Mononuclear cell (primary cell): ENCODE data around the gene TNC. TPM values are rescaled to one million over a fixed set of nuclear protein-coding genes. Genes with fewer than 3 reads are reported as not detected.
"Not testable (repeated sequence)": the region's sequence is repeated elsewhere in the genome, so short reads cannot be mapped to it uniquely, and the experiment has no call there.

ENCODE experiments used
- H3K27me3 ChIP-seq: 2 replicates; pipeline ENCODE4 v1.6.0; 2011; ENCODE audit warnings: low read length, control low read depth; ENCODE audit not compliant: insufficient read depth
- H3K4me1 ChIP-seq: 2 replicates; pipeline ENCODE4 v1.5.1; 2011; ENCODE audit warnings: mild to moderate bottlenecking, low read length, control low read depth; ENCODE audit not compliant: insufficient read depth
- H3K4me3 ChIP-seq: 2 replicates; pipeline ENCODE4 v1.5.1; 2011; ENCODE audit warnings: mild to moderate bottlenecking, low read length, moderate library complexity
- H3K9me3 ChIP-seq: 2 replicates; pipeline ENCODE4 v1.5.1; 2011; ENCODE audit warnings: low read depth, mild to moderate bottlenecking, control low read depth, low read length
- total RNA-seq: library from RNA; depleted of rRNA; stranded (reverse); fragments of >200 nt; gene quantifications from one replicate; pipeline ENCODE4 v1.2.3, GENCODE V29; 2012

TNC gene
- total RNA-seq, 1 donor = 0.10 TPM

- Histone ChIP-seq H3K9me3 (no peaks in the 10 kb centered on the region), H3K27me3 (no peaks in the 10 kb centered on the region), H3K4me1 (no peaks in the 10 kb centered on the region), H3K4me3 (no peak overlapping the region)
These were observed 24.7 kb upstream of the TNC start for GRCh38 chr9:115142517-115143270.

- Histone ChIP-seq H3K4me3 (no peak overlapping the region), H3K9me3 (no peaks in the 10 kb centered on the region), H3K27me3 (no peaks in the 10 kb centered on the region), H3K4me1 (no peaks in the 10 kb centered on the region)
These were observed 24.1 kb upstream of the TNC start for GRCh38 chr9:115142090-115142489.

- Histone ChIP-seq H3K4me3 (no peak overlapping the region), H3K9me3 (no peaks in the 10 kb centered on the region), H3K27me3 (no peaks in the 10 kb centered on the region), H3K4me1 (no peaks in the 10 kb centered on the region)
These were observed 23.7 kb upstream of the TNC start for GRCh38 chr9:115141612-115142011.

GRCh38 chr9:115138151-115138550, 20.2 kb upstream of the TNC start:
- no peaks in the 10 kb centered on the region for H3K27me3 ChIP-seq
- no peak overlapping the region for H3K4me3 ChIP-seq
- H3K9me3 ChIP-seq = no peaks in the 10 kb centered on the region
- no peaks in the 10 kb centered on the region for H3K4me1 ChIP-seq

- no peak overlapping the region for H3K4me3 ChIP-seq
- H3K9me3 ChIP-seq = no peaks in the 10 kb centered on the region
- H3K27me3 ChIP-seq = no peaks in the 10 kb centered on the region
- H3K4me1 ChIP-seq = no peaks in the 10 kb centered on the region
These were observed 19.6 kb upstream of the TNC start for GRCh38 chr9:115137526-115137925.

GRCh38 chr9:115135821-115136778, 18.1 kb upstream of the TNC start:
- no peak overlapping the region for H3K4me3 ChIP-seq
- no peaks in the 10 kb centered on the region for H3K27me3 ChIP-seq
- H3K9me3 ChIP-seq = no peaks in the 10 kb centered on the region
- no peaks in the 10 kb centered on the region for H3K4me1 ChIP-seq

GRCh38 chr9:115134941-115135340, 17.0 kb upstream of the TNC start:
- no peak overlapping the region for H3K4me3 ChIP-seq
- H3K9me3 ChIP-seq = no peaks in the 10 kb centered on the region
- no peaks in the 10 kb centered on the region for H3K4me1 ChIP-seq
- no peaks in the 10 kb centered on the region for H3K27me3 ChIP-seq

GRCh38 chr9:115133649-115134048, 15.7 kb upstream of the TNC start:
- no peaks in the 10 kb centered on the region for H3K4me1 ChIP-seq
- no peaks in the 10 kb centered on the region for H3K27me3 ChIP-seq
- no peak overlapping the region for H3K4me3 ChIP-seq
- no peaks in the 10 kb centered on the region for H3K9me3 ChIP-seq

GRCh38 chr9:115132648-115133047, 14.7 kb upstream of the TNC start:
- Histone ChIP-seq H3K4me3 (no peak overlapping the region), H3K9me3 (no peaks in the 10 kb centered on the region), H3K4me1 (no peaks in the 10 kb centered on the region), H3K27me3 (no peaks in the 10 kb centered on the region)

- Histone ChIP-seq H3K4me1 (no peaks in the 10 kb centered on the region), H3K4me3 (no peak overlapping the region), H3K27me3 (no peaks in the 10 kb centered on the region), H3K9me3 (no peaks in the 10 kb centered on the region)
These were observed 12.2 kb upstream of the TNC start for GRCh38 chr9:115130176-115130575.

- not testable (repeated sequence) for H3K4me1 ChIP-seq, H3K4me3 ChIP-seq, H3K27me3 ChIP-seq, H3K9me3 ChIP-seq
These were observed 10.8 kb upstream of the TNC start for GRCh38 chr9:115128726-115129125.

GRCh38 chr9:115127191-115127817, 9.3 kb upstream of the TNC start:
- no peak overlapping the region for H3K4me3 ChIP-seq
- H3K27me3 ChIP-seq = no peaks in the 10 kb centered on the region
- no peaks in the 10 kb centered on the region for H3K4me1 ChIP-seq
- H3K9me3 ChIP-seq = no peaks in the 10 kb centered on the region

- no peaks in the 10 kb centered on the region for H3K9me3 ChIP-seq
- H3K27me3 ChIP-seq = peaks cover 3% of the 10 kb centered on the region
- H3K4me1 ChIP-seq = no peaks in the 10 kb centered on the region
- no peak overlapping the region for H3K4me3 ChIP-seq
These were observed 8.4 kb upstream of the TNC start for GRCh38 chr9:115126404-115126803.

GRCh38 chr9:115122937-115123336, 5.0 kb upstream of the TNC start:
- H3K4me3 ChIP-seq = no peak overlapping the region
- H3K27me3 ChIP-seq = peaks cover 30% of the 10 kb centered on the region
- H3K4me1 ChIP-seq = no peaks in the 10 kb centered on the region

GRCh38 chr9:115121181-115121580, 3.2 kb upstream of the TNC start:
- peaks cover 45% of the 10 kb centered on the region for H3K27me3 ChIP-seq
- H3K4me1 ChIP-seq = no peaks in the 10 kb centered on the region
- H3K9me3 ChIP-seq = no peaks in the 10 kb centered on the region
- H3K4me3 ChIP-seq = no peak overlapping the region

More at GRCh38 chr9:115122937-115123336, 5.0 kb upstream of the TNC start:
- H3K9me3 ChIP-seq = no peaks in the 10 kb centered on the region
